Natural killer cell (primary cell): ENCODE results near the gene STUB1. TPM values are rescaled to one million over a fixed set of nuclear protein-coding genes. Genes with fewer than 3 reads are reported as not detected.

Source experiments
- ATAC-seq, 3 donors: fragments of 150-1000 bp in 2 of 3; fragments of 200-7000 bp in 1 of 3; cut with Tn5 transposase; 1 replicate in 1 of 3; 2 replicates in 2 of 3; pipeline ENCODE4 v1.10.0; 2021; ENCODE audit warnings: mild to moderate bottlenecking in 2 of 3, moderate library complexity in 2 of 3
- DNase-seq, 2 donors: peaks; one replicate each; pipeline versions ENCODE4 v3.0.0 to v3.0.0-alpha.2; 2013 to 2021; ENCODE audit warnings: mixed read lengths in 1 of 2
- H3K27ac ChIP-seq: one replicate; pipeline ENCODE4 v1.5.1; 2013; ENCODE audit warnings: mild to moderate bottlenecking, low read length
- H3K27me3 ChIP-seq: one replicate; pipeline ENCODE4 v1.6.1; 2013; ENCODE audit warnings: low read length; ENCODE audit not compliant: control insufficient read depth, insufficient read depth
- H3K36me3 ChIP-seq: one replicate; pipeline ENCODE4 v1.6.1; 2013; ENCODE audit warnings: low read length; ENCODE audit not compliant: control insufficient read depth, insufficient read depth
- H3K4me1 ChIP-seq: one replicate; pipeline ENCODE4 v1.6.1; 2013; ENCODE audit warnings: low read length; ENCODE audit not compliant: control insufficient read depth, insufficient read depth
- H3K4me3 ChIP-seq: one replicate; pipeline ENCODE4 v1.5.1; 2013; ENCODE audit warnings: low read length
- H3K9me3 ChIP-seq: one replicate; pipeline ENCODE4 v1.6.1; 2013; ENCODE audit warnings: low read length; ENCODE audit not compliant: control insufficient read depth, insufficient read depth
- H3K27ac Mint-ChIP-seq, 2 donors: one replicate each; pipeline ENCODE4 v1.8.0; 2022; ENCODE audit warnings: mild to moderate bottlenecking in 2 of 2, mixed read lengths in 2 of 2, moderate library complexity in 1 of 2
- H3K27me3 Mint-ChIP-seq, 2 donors: one replicate each; pipeline ENCODE4 v1.8.0; 2022; ENCODE audit warnings: low read depth in 2 of 2, mixed read lengths in 2 of 2
- H3K36me3 Mint-ChIP-seq: one replicate; pipeline ENCODE4 v1.8.0; 2022; ENCODE audit warnings: mixed read lengths
- H3K4me1 Mint-ChIP-seq, 2 donors: one replicate each; pipeline ENCODE4 v1.8.0; 2022; ENCODE audit warnings: mixed read lengths in 2 of 2
- H3K4me3 Mint-ChIP-seq: one replicate; pipeline ENCODE4 v1.8.0; 2022; ENCODE audit warnings: mild to moderate bottlenecking, moderate library complexity, mixed read lengths
- H3K9me3 Mint-ChIP-seq, 2 donors: one replicate each; pipeline ENCODE4 v1.8.0; 2022; ENCODE audit warnings: mixed read lengths in 2 of 2
- WGBS: methylation state at CpG from one replicate; pipeline ENCODE4 v1.1.7; 2013; ENCODE audit warnings: missing lambda C conversion rate; ENCODE audit not compliant: insufficient coverage; 5-methylcytosine and 5-hydroxymethylcytosine counted together
- intact Hi-C: fragments of 100-400 bp; cut with micrococcal nuclease; formaldehyde crosslinking; loops from one replicate; pipeline ENCODE4 v1.14.2; 2022
- total RNA-seq, 4 donors: library from RNA; stranded (reverse); fragments of 120-200 nt in 1 of 4; gene quantifications; one replicate each; pipeline versions ENCODE4 v1.2.3 to v1.2.4, GENCODE V29; 2013 to 2022
- TF ChIP-seq, protein P1 (sequence below): fragments of 200-600 bp; IDR thresholded peaks from one replicate; pipeline ENCODE4 v1.8.0; 2022; ENCODE audit warnings: antibody characterized with exemption

The STUB1 gene
- total RNA-seq, 3 donors from 2014 or later (not counting 1 experiment from before 2014, with no cell fraction given): 89.5 to 95.4 (median 93.5) TPM

DNA sequence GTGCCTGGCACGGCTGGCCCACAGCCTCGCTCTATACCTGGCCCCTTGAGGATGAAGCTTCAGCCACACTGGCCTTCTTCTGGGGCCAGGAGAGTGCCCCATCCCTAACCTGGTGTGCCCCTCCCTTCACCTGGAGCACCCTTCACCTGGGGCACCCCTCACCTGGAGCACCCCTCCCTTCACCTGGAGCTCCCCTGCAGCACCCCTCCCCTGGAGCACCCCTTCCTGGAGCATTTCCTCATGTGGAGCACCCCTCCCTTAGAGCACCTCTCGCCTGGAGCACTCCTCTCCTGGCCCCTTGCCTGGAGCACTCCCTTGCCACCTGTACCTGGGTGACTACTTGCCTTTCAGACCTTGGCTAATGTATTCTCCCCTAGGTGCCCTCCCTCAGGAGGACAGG is 27.8 kb downstream of the STUB1 start:
- H3K9me3 Mint-ChIP-seq: no peaks in the 10 kb centered on the region
- Histone ChIP-seq H3K36me3 (no peaks in the 10 kb centered on the region), H3K9me3 (no peaks in the 10 kb centered on the region), H3K27me3 (peaks cover 39% of the 10 kb centered on the region), H3K4me1 (peaks cover 6% of the 10 kb centered on the region), H3K4me3 (no peak overlapping the region), H3K27ac (no peak overlapping the region)
- H3K36me3 Mint-ChIP-seq: no peaks in the 10 kb centered on the region
- no peaks in the 10 kb centered on the region for H3K4me1 Mint-ChIP-seq
- 64% methylated on average over 3 of the region's 3 CpGs for WGBS
- no peak overlapping the region for H3K4me3 Mint-ChIP-seq
- H3K27ac Mint-ChIP-seq: no peak overlapping the region
- TF ChIP-seq, protein P1, sequence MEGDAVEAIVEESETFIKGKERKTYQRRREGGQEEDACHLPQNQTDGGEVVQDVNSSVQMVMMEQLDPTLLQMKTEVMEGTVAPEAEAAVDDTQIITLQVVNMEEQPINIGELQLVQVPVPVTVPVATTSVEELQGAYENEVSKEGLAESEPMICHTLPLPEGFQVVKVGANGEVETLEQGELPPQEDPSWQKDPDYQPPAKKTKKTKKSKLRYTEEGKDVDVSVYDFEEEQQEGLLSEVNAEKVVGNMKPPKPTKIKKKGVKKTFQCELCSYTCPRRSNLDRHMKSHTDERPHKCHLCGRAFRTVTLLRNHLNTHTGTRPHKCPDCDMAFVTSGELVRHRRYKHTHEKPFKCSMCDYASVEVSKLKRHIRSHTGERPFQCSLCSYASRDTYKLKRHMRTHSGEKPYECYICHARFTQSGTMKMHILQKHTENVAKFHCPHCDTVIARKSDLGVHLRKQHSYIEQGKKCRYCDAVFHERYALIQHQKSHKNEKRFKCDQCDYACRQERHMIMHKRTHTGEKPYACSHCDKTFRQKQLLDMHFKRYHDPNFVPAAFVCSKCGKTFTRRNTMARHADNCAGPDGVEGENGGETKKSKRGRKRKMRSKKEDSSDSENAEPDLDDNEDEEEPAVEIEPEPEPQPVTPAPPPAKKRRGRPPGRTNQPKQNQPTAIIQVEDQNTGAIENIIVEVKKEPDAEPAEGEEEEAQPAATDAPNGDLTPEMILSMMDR: no peak
- peaks cover 9 to 14% of the 10 kb centered on the region in 2 donors for H3K27me3 Mint-ChIP-seq
- intact Hi-C loops: no loop called here
- ATAC-seq (no peak), DNase-seq (no peak)

DNA sequence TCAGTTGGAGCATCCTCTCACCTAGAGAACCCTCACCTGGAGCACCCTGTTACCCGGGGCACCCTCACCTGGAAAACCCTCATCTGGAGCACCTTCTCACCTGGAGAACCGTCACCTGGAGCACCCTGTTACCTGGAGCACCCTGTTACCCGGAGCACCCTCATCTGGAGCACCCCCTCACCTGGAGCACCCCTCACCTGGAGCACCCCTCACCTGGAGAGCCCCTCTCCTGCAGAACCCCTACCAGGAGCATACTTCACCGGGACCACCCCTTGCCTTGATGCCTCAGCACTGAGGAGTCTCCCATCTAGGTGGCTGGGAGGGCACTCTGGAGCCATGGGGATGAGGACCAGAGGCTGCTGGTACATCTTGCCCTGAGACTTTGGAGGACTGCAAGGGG is 28.7 kb downstream of the STUB1 start:
- DNase-seq: no peak
- peaks cover 8 to 12% of the 10 kb centered on the region in 2 donors for H3K27me3 Mint-ChIP-seq
- no peaks in the 10 kb centered on the region for H3K4me1 Mint-ChIP-seq
- Histone ChIP-seq H3K9me3 (no peaks in the 10 kb centered on the region), H3K27me3 (peaks cover 32% of the 10 kb centered on the region), H3K4me1 (peaks cover 6% of the 10 kb centered on the region), H3K4me3 (no peak overlapping the region), H3K27ac (no peak overlapping the region), H3K36me3 (no peaks in the 10 kb centered on the region)
- no peaks in the 10 kb centered on the region for H3K36me3 Mint-ChIP-seq
- intact Hi-C loops: no loop called here
- WGBS: 91% methylated on average over 3 of the region's 4 CpGs
- TF ChIP-seq, protein P1: no peak
- H3K9me3 Mint-ChIP-seq: no peaks in the 10 kb centered on the region
- no peak overlapping the region for H3K27ac Mint-ChIP-seq
- H3K4me3 Mint-ChIP-seq: no peak overlapping the region
- no peak for ATAC-seq

DNA sequence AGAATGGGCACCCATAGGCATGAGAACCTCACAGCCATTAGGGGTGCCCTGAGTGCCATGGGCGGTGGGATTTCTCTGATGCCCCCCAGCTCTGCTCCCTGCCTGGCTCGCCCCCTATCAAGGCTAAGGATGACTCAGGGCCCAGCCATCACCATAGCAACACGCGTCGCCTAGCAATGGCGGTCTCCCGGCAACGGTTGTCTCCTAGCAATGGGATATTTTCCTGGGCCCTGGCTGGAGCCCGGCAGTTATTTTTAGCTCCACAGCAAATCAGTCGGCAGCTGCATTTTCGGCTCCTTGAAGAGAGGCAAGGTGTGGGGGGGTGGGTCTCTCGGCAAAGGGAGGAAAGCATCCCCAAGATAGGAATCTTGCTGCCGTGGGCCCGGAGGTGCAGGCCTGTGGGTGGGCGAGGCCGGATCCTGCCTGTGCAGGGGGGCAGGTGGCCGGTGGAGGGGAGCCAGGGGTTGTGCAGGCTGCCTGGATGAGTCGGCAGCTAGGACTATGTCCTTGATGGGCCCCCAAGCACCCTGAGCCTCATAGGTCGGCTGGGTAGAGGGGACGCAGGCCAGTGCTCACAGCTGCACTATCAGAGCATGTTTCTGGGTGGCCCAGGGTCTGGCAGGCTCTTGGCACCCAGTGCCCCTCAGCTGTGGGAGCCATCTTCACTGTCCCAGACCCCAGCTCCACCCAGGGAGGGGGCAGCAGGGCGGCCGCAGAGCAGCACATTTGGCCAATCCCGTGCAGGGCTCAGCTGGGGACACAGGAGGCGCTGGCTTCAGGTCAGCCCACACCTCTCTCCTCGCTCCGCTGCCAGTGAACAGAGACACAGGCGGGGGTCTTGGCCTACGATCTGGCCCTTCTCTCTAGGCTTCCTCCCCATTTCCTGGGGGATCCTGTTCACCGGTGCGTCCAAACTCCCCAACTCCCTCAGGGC is 29.6 kb downstream of the STUB1 start:
- H3K4me1 ChIP-seq: peaks cover 13% of the 10 kb centered on the region
- TF ChIP-seq, protein P1: no peak
- no peaks in the 10 kb centered on the region for H3K36me3 ChIP-seq
- Mint-ChIP-seq H3K36me3 (no peaks in the 10 kb centered on the region), H3K9me3 (no peaks in the 10 kb centered on the region), H3K27me3 (peaks cover 8 to 17% of the 10 kb centered on the region in 2 donors), H3K4me3 (no peak overlapping the region), H3K4me1 (no peaks in the 10 kb centered on the region), H3K27ac (no peak overlapping the region)
- DNase-seq (no peak), ATAC-seq (no peak)
- H3K9me3 ChIP-seq: no peaks in the 10 kb centered on the region
- H3K4me3 ChIP-seq: no peak overlapping the region
- 40% methylated on average over 30 of the region's 30 CpGs for WGBS
- intact Hi-C loops: loop anchor here (2.0 to 10.0 kb wide), 2 partner anchors 75 to 345 kb away; no protein-coding TSS in a partner anchor
- no peak overlapping the region for H3K27ac ChIP-seq
- peaks cover 24% of the 10 kb centered on the region for H3K27me3 ChIP-seq
